PC-3 (cell line): ENCODE data around the gene FAM228B. TPM values are rescaled to one million over a fixed set of nuclear protein-coding genes. Genes with fewer than 3 reads are reported as not detected.

ENCODE experiments used
- ATAC-seq: fragments of 200-7000 bp; cut with Tn5 transposase; 2 replicates; pipeline ENCODE4 v1.9.1; 2020; ENCODE audit warnings: mild to moderate bottlenecking, moderate library complexity
- BruUV-seq: library from RNA; stranded (reverse); fragments of 400-500 nt; replicated peaks from 2 replicates; lab custom pipeline; 2021; lab: Mats Ljungman, UMichigan
- CTCF ChIA-PET: fragments of 300-600 bp; sonication (Branson Sonifier 250); formaldehyde crosslinking; loops from one replicate; lab custom pipeline; 2022; ENCODE audit warnings: antibody characterized with exemption; lab: Charles Lee
- POLR2A ChIA-PET: fragments of 300-600 bp; sonication (Branson Sonifier 250); formaldehyde crosslinking; loops from one replicate; lab custom pipeline; 2022; ENCODE audit warnings: antibody characterized with exemption; ENCODE audit not compliant: unreplicated experiment; lab: Charles Lee
- DNase-seq: peaks from one replicate; pipeline ENCODE4 v3.0.0-alpha.2; 2015
- H2AFZ ChIP-seq: fragments of 300-600 bp; sonication (generic); 2 replicates; pipeline ENCODE4 v1.6.0; 2016; ENCODE audit warnings: antibody characterized with exemption, low read length
- H3F3A ChIP-seq: fragments of 300-600 bp; sonication (generic); one replicate; pipeline ENCODE4 v1.6.0; 2017; ENCODE audit warnings: antibody characterized with exemption, low read length, control low read depth, mild to moderate bottlenecking; ENCODE audit not compliant: unreplicated experiment
- H3K27ac ChIP-seq: fragments of 300-600 bp; sonication (generic); 2 replicates; pipeline ENCODE4 v1.5.1; 2016; ENCODE audit warnings: mild to moderate bottlenecking, low read length
- H3K27me3 ChIP-seq: fragments of 300-600 bp; sonication (generic); 2 replicates; pipeline ENCODE4 v1.6.1; 2016; ENCODE audit warnings: low read length, mixed read lengths
- H3K36me3 ChIP-seq: fragments of 300-600 bp; sonication (generic); 2 replicates; pipeline ENCODE4 v1.6.1; 2016; ENCODE audit warnings: low read depth, mixed run types, low read length, mixed read lengths
- H3K4me1 ChIP-seq: fragments of 300-600 bp; sonication (generic); 2 replicates; pipeline ENCODE4 v1.5.1; 2016; ENCODE audit warnings: low read length; ENCODE audit not compliant: insufficient read depth
- H3K4me2 ChIP-seq: fragments of 300-600 bp; sonication (generic); 2 replicates; pipeline ENCODE4 v1.6.0; 2016; ENCODE audit warnings: low read length
- H3K4me3 ChIP-seq: fragments of 300-600 bp; sonication (generic); 2 replicates; pipeline ENCODE4 v1.5.1; 2016; ENCODE audit warnings: mild to moderate bottlenecking, low read length, mixed read lengths
- H3K79me2 ChIP-seq: fragments of 300-600 bp; sonication (generic); 2 replicates; pipeline ENCODE4 v1.6.1; 2017; ENCODE audit warnings: low read length, mixed read lengths
- H3K9ac ChIP-seq: fragments of 300-600 bp; sonication (generic); 2 replicates; pipeline ENCODE4 v1.6.0; 2016; ENCODE audit warnings: mild to moderate bottlenecking, low read length
- H3K9me2 ChIP-seq: fragments of 300-600 bp; sonication (generic); replicated peaks from 2 replicates; pipeline ENCODE4 v1.6.1; 2016; ENCODE audit warnings: mixed run types, low read length, mixed read lengths
- H3K9me3 ChIP-seq: fragments of 300-600 bp; sonication (generic); 2 replicates; pipeline ENCODE4 v1.6.1; 2016; ENCODE audit warnings: low read length, mixed read lengths
- H4K20me1 ChIP-seq: fragments of 300-600 bp; sonication (generic); 2 replicates; pipeline ENCODE4 v1.6.1; 2016; ENCODE audit warnings: low read length, mixed read lengths
- EZH2 ChIP-seq: fragments of 300-600 bp; sonication (generic); IDR thresholded peaks from one replicate; pipeline ENCODE4 v1.6.1; 2017; ENCODE audit warnings: antibody characterized with exemption, mild to moderate bottlenecking, low read length; ENCODE audit not compliant: unreplicated experiment
- EZH2phosphoT487 ChIP-seq: fragments of 300-600 bp; sonication (generic); IDR thresholded peaks from 2 replicates; pipeline ENCODE4 v1.6.1; 2018; ENCODE audit warnings: mild to moderate bottlenecking, antibody characterized with exemption, low read length, borderline replicate concordance
- intact Hi-C: fragments of 100-400 bp; cut with micrococcal nuclease; formaldehyde crosslinking; loops from 2 replicates; pipeline ENCODE4 v1.9.0; 2023
- total RNA-seq: library from RNA; depleted of rRNA; stranded (reverse); fragments of >200 nt; gene quantifications from 2 replicates; pipeline ENCODE4 v1.2.3, GENCODE V29; 2014
- TF ChIP-seq, protein P1 (sequence below): fragments of 300-600 bp; sonication (generic); conservative IDR thresholded peaks from 2 replicates; pipeline ENCODE4 v1.5.1; 2017; ENCODE audit warnings: antibody characterized with exemption, low read depth, mild to moderate bottlenecking, low read length

The FAM228B gene
- total RNA-seq, 1 experiment from 2014 or later = 4.5 TPM

GRCh38 chr2:24208490-24208889, 85.2 kb downstream of the FAM228B start:
- CTCF ChIA-PET = no interaction called here

DNA sequence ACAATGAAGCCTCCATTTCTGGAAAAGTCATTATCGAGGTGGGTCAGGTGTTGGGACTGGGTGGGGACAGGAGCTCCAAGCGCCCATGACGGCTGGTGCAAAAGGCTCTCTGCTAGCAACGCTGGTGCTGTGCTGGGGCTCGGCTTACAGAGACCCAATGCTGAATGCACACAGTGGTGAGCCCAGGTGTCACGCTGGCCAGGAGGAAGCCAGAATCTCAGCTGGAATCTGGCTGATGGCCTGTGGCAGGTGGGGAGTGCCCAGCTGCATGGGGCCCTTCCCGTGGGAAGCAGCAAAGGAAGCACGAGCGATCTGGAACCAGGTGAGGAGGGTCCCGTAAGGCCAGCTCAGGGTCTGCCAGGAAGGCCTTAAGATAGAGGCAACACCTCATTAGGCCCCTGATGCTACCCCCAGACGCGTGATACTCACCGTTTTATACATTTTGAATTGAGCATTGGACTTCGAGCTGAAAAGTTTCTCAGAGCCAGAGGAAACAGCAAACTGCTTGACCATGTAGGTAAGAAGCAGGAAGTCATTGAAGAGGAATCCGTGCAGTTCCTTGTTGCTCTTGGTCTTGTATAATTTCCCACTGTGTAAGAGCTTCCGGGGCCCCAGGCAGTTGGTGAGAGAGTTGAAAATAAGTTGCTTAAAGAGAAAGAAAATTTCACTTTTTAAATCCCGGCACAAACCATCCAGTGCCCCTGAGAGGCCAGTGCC, 86.3 kb downstream of the FAM228B start:
- H3K36me3 ChIP-seq = no peaks in the 10 kb centered on the region
- BruUV-seq = no TSS peak
- ATAC-seq = no peak
- H3K9me3 ChIP-seq = no peaks in the 10 kb centered on the region
- H3K4me1 ChIP-seq = no peaks in the 10 kb centered on the region
- no peaks in the 10 kb centered on the region for H3K79me2 ChIP-seq
- no peak overlapping the region for H3K4me2 ChIP-seq
- H3K9ac ChIP-seq = no peak overlapping the region
- ChIA-PET POLR2A (no interaction called here), CTCF (no interaction called here)
- no peaks in the 10 kb centered on the region for H4K20me1 ChIP-seq
- no peaks in the 10 kb centered on the region for H3K27me3 ChIP-seq
- no peak overlapping the region for H2AFZ ChIP-seq
- intact Hi-C loops = no loop called here
- TF ChIP-seq EZH2 (no peak), EZH2phosphoT487 (no peak)
- TF ChIP-seq, protein P1, sequence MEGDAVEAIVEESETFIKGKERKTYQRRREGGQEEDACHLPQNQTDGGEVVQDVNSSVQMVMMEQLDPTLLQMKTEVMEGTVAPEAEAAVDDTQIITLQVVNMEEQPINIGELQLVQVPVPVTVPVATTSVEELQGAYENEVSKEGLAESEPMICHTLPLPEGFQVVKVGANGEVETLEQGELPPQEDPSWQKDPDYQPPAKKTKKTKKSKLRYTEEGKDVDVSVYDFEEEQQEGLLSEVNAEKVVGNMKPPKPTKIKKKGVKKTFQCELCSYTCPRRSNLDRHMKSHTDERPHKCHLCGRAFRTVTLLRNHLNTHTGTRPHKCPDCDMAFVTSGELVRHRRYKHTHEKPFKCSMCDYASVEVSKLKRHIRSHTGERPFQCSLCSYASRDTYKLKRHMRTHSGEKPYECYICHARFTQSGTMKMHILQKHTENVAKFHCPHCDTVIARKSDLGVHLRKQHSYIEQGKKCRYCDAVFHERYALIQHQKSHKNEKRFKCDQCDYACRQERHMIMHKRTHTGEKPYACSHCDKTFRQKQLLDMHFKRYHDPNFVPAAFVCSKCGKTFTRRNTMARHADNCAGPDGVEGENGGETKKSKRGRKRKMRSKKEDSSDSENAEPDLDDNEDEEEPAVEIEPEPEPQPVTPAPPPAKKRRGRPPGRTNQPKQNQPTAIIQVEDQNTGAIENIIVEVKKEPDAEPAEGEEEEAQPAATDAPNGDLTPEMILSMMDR = no peak
- H3K9me2 ChIP-seq = no peaks in the 10 kb centered on the region
- no peak overlapping the region for H3K4me3 ChIP-seq
- H3F3A ChIP-seq = no peaks in the 10 kb centered on the region
- no peak overlapping the region for H3K27ac ChIP-seq
- no peak for DNase-seq

More at GRCh38 chr2:24208490-24208889, 85.2 kb downstream of the FAM228B start:
- POLR2A ChIA-PET = interaction anchor here (0.7 kb wide), 1 partner anchor 7 kb away, joined by 3 read pairs; no protein-coding TSS in a partner anchor
- ATAC-seq (no peak), DNase-seq (no peak)
- Histone ChIP-seq H3K9me3 (no peaks in the 10 kb centered on the region), H3K27ac (no peak overlapping the region), H3K36me3 (no peaks in the 10 kb centered on the region), H3K27me3 (no peaks in the 10 kb centered on the region), H3K79me2 (no peaks in the 10 kb centered on the region), H3K4me2 (no peak overlapping the region), H3K4me1 (no peaks in the 10 kb centered on the region), H3F3A (no peaks in the 10 kb centered on the region), H3K9me2 (no peaks in the 10 kb centered on the region), H2AFZ (no peak overlapping the region), H3K9ac (no peak overlapping the region), H4K20me1 (no peaks in the 10 kb centered on the region), H3K4me3 (no peak overlapping the region)
- no peak for TF ChIP-seq EZH2
- TF ChIP-seq EZH2phosphoT487 = no peak
- TF ChIP-seq, protein P1 = no peak
- intact Hi-C loops = no loop called here
- no TSS peak for BruUV-seq

DNA sequence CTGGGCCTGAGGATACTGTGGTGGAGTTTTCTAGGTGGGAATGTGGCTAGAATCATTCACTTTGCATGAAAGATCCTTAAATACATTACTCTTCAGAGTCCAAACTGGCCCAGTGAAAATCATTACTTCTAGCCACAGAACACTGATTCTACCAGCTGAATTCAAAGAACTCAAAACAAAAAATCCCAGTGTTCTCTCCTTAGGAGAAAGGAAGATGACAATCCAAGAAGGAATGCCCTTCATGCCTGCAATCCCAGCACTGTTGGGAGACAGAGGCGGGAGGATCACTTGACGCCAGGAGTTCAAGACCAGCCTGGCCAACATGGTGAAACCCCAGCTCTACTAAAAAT, 86.8 kb downstream of the FAM228B start:
- Histone ChIP-seq H3K27ac (no peak overlapping the region), H3K79me2 (no peaks in the 10 kb centered on the region), H3K4me3 (no peak overlapping the region), H2AFZ (no peak overlapping the region), H4K20me1 (no peaks in the 10 kb centered on the region), H3K36me3 (no peaks in the 10 kb centered on the region), H3F3A (no peaks in the 10 kb centered on the region), H3K9me2 (no peaks in the 10 kb centered on the region), H3K4me1 (no peaks in the 10 kb centered on the region), H3K27me3 (no peaks in the 10 kb centered on the region), H3K9me3 (no peaks in the 10 kb centered on the region), H3K4me2 (no peak overlapping the region), H3K9ac (no peak overlapping the region)
- no TSS peak for BruUV-seq
- ATAC-seq = no peak
- no peak for DNase-seq
- POLR2A ChIA-PET = no interaction called here
- intact Hi-C loops = no loop called here
- CTCF ChIA-PET = no interaction called here
- no peak for TF ChIP-seq EZH2
- TF ChIP-seq, protein P1 = no peak
- no peak for TF ChIP-seq EZH2phosphoT487
